A549 treated with AZD9567 at 1 μM for 4 hours (cell line): ENCODE results near the gene NLGN4X. TPM values are rescaled to one million over a fixed set of nuclear protein-coding genes. Genes with fewer than 3 reads are reported as not detected.

ENCODE experiments used
- total RNA-seq: library from RNA; stranded (reverse); fragments of 200-300 nt; extraction: Qiagen RNA extraction; gene quantifications from 5 replicates; pipeline ENCODE4 v1.2.3, GENCODE V29; 2022; ENCODE audit not compliant: insufficient read depth

Gene NLGN4X
- total RNA-seq: 0.02 to 0.03 TPM in 2 of 5 replicates, not detected in the others

GRCh38 chrX:6228720-6229119, at the start of gene NLGN4X:
Gene NLGN4X (minus strand): TSS chrX:6228867. CDS start chrX:6151466, 77,401 bp downstream.

